ENCODE measurements around the gene SLC22A5.

DNA sequence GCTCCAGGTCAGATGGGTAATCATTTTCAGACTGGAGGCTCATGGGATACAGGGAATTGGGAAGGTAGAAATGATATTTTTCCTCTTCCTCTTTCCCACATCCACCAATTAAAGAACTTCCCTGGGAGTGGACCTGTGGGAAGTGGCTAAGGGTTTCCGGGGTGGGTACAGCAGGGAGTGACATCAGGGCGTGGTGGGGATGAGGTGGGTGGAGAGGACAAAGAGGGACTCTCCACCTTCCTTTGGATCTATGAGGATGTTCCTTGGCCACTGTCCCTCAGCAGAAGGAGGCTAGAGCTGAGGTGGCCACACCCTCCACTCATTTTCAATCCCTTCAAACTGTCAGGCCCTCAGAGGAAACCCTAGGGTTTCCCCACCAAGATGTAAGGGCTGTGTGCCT is 66.4 kb downstream of the SLC22A5 start:
- TF ChIP-seq, protein P1, sequence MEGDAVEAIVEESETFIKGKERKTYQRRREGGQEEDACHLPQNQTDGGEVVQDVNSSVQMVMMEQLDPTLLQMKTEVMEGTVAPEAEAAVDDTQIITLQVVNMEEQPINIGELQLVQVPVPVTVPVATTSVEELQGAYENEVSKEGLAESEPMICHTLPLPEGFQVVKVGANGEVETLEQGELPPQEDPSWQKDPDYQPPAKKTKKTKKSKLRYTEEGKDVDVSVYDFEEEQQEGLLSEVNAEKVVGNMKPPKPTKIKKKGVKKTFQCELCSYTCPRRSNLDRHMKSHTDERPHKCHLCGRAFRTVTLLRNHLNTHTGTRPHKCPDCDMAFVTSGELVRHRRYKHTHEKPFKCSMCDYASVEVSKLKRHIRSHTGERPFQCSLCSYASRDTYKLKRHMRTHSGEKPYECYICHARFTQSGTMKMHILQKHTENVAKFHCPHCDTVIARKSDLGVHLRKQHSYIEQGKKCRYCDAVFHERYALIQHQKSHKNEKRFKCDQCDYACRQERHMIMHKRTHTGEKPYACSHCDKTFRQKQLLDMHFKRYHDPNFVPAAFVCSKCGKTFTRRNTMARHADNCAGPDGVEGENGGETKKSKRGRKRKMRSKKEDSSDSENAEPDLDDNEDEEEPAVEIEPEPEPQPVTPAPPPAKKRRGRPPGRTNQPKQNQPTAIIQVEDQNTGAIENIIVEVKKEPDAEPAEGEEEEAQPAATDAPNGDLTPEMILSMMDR (IDR thresholded peaks at IDR 0.05), result no peak
- no peak for TF ChIP-seq POLR2A (IDR thresholded peaks at IDR 0.05)

Data from Peyer's patch (tissue), 4 donors.